ENCODE data around the gene RAB6B. TPM values are rescaled to one million over a fixed set of nuclear protein-coding genes. Genes with fewer than 3 reads are reported as not detected.

RAB6B gene
- total RNA-seq, 4 donors from 2014 or later, result 6.2 to 11.9 (median 10.5) TPM

GRCh38 chr3:133840767-133841166 is 54.9 kb downstream of the RAB6B start:
- WGBS, result 95% methylated on average over 4 of the region's 6 CpGs
- Histone ChIP-seq H3K27ac (replicated peaks in 1 of 4) (no peak overlapping the region), H3K27me3 (no peaks in the 10 kb centered on the region), H3K4me3 (no peak overlapping the region), H3K4me1 (no peaks in the 10 kb centered on the region), H3K36me3 (peaks cover 0 to 46% (median 42%) of the 10 kb centered on the region in 4 donors), H3K9me3 (no peaks in the 10 kb centered on the region)
- DNase-seq (ENCODE audit: extremely low spot score), result no peak
- intact Hi-C loops (cut with DNase I), result no loop called here
- TF ChIP-seq POLR2A (IDR thresholded peaks at IDR 0.05; ENCODE audit: low read depth), result no peak

DNA sequence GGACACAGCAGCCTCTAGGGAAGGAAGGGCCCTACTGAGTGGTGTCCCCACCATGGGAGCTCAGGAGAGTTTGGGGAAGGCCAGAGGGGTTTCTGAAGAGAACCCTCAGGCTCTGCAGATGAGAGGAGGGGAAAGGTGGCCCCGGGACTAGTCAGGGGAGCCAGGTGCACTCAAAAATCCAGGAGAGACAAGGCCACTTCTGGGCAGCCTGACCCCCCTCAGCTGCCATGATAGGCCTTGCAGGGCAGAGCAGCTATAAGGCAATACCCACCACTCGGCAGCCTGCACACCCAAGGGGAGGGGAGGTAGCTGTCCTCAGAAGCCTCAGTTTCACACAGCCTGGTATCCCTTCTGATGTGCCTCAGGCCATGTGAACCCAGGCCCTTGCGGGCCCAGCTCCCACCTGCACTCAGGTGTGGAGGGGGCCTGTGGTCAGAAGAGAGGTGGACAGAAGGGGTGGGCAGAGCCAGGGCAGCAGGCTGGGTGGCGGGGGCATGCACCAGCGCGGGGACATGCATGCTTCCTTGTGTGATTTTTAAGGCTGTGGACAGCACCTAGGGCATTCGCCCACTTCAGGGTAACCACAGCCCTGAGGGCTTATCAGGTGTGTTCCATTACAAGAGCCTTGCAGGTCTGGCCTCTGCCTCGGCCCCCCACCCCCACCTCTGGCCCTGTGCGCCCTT is 55.5 kb downstream of the RAB6B start:
- WGBS, result 96% methylated on average over 7 of the region's 9 CpGs
- TF ChIP-seq EP300 (IDR thresholded peaks at IDR 0.05) (no peak), POLR2AphosphoS5 (IDR thresholded peaks at IDR 0.05) (no peak), CTCF (IDR thresholded peaks at IDR 0.05) (no peak), POLR2A (IDR thresholded peaks at IDR 0.05; ENCODE audit: low read depth) (no peak)
- no peaks in the 10 kb centered on the region for H3K27me3 ChIP-seq
- H3K36me3 ChIP-seq, result peaks cover 0 to 51% (median 42%) of the 10 kb centered on the region in 4 donors
- intact Hi-C loops (cut with DNase I), result no loop called here
- no peak overlapping the region for H3K27ac ChIP-seq (replicated peaks in 1 of 4)
- H3K4me3 ChIP-seq, result no peak overlapping the region
- H3K9me3 ChIP-seq, result no peaks in the 10 kb centered on the region
- H3K4me1 ChIP-seq, result no peaks in the 10 kb centered on the region
- no peak for DNase-seq (ENCODE audit: extremely low spot score)

DNA sequence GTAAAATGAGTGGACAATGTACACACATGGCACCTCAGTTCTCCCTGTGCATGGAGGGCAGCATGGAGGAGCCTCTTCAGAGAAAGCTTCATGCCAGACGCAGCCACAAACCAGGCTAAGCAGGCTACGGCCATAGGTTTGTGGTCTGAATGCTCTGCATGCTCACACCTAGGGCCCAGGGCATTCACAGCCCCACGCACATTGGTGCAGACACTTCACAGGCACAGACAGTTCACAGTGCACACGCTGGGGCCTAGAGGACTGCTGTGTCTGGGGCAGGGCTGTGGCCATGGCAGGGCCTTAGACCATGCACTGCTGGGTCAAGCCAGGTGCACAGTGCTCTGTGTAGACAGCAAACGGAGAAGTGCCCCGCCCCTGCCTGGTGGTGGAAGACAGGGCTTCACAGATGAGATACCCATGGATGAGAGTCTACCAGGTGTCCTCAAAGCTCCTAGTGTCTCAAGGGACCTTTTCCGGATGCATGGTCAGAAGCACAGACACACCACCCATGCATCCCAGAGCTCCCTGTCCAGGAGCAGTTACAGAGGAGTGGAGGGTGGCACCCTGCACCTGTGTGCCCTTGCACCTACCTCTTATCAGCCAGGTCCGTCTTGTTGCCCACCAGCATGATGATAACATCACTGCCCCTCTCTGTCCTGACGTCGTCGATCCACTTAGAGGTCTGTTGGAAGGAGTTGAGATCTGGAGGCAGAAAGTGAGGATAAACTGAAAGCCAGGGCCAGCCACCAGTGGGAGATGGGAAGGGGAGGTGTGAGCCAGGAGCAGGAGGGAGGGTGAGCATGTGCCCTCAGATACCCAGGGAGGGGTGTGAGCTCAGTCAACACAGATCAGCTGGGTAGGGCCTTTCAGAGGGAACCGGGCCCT is 56.5 kb downstream of the RAB6B start:
- no peaks in the 10 kb centered on the region for H3K27me3 ChIP-seq

DNA sequence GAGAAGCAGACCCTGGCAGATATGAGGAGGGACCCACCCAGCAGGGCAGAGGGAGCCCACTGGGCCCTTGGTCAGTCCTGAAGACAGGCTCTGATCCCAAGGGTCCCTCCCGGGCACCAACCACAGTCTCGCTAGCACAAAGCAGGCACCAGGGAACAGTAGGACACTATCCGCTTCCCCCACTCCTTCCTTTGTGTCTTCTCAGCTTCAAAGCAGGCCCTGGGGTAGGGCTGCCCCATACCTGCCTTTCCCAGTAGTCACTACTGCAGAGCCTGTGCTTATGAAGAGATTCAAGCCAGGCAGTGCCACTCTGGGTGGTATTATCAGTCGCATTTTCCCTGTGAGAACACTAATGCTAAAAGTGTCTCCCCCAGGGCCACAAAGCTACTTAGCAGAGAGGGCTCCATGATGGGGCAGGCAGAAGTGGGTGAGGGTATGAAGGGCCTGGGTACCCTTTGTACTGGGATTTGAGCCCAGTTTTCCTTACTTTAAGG is 57.3 kb downstream of the RAB6B start:
- 94% methylated on average over 4 of the region's 4 CpGs for WGBS

More for the DNA sequence above, 56.5 kb downstream of the RAB6B start:
- 86% methylated on average over 6 of the region's 12 CpGs for WGBS
- no peak for DNase-seq (ENCODE audit: extremely low spot score)
- H3K36me3 ChIP-seq, result peaks cover 0 to 60% (median 43%) of the 10 kb centered on the region in 4 donors
- no peak overlapping the region for H3K27ac ChIP-seq (replicated peaks in 1 of 4)
- H3K4me1 ChIP-seq, result no peaks in the 10 kb centered on the region
- no peaks in the 10 kb centered on the region for H3K9me3 ChIP-seq
- H3K4me3 ChIP-seq, result no peak overlapping the region
- intact Hi-C loops (cut with DNase I), result no loop called here
- TF ChIP-seq POLR2AphosphoS5 (IDR thresholded peaks at IDR 0.05) (no peak), POLR2A (IDR thresholded peaks at IDR 0.05; ENCODE audit: low read depth) (no peak), CTCF (IDR thresholded peaks at IDR 0.05) (no peak), EP300 (IDR thresholded peaks at IDR 0.05) (no peak)

More for the DNA sequence above, 57.3 kb downstream of the RAB6B start:
- Histone ChIP-seq H3K27me3 (no peaks in the 10 kb centered on the region), H3K4me1 (no peaks in the 10 kb centered on the region), H3K36me3 (peaks cover 0 to 68% (median 50%) of the 10 kb centered on the region in 4 donors), H3K4me3 (no peak overlapping the region), H3K27ac (replicated peaks in 1 of 4) (no peak overlapping the region), H3K9me3 (no peaks in the 10 kb centered on the region)
- intact Hi-C loops (cut with DNase I), result no loop called here
- TF ChIP-seq POLR2AphosphoS5 (IDR thresholded peaks at IDR 0.05) (no peak), CTCF (IDR thresholded peaks at IDR 0.05) (no peak)
- DNase-seq (ENCODE audit: extremely low spot score), result no peak
